Endothelial cell of umbilical vein (primary cell): ENCODE data around the gene COL13A1. TPM values are rescaled to one million over a fixed set of nuclear protein-coding genes. Genes with fewer than 3 reads are reported as not detected.

Source experiments
- BruUV-seq: library from RNA; stranded (reverse); fragments of 400-500 nt; replicated peaks from 2 replicates; lab custom pipeline; 2021; lab: Mats Ljungman, UMichigan
- CTCF ChIA-PET: fragments of 300-600, 350-600 bp; sonication (Branson Sonifier 250); formaldehyde crosslinking; loops from one replicate; lab custom pipeline; 2021; ENCODE audit warnings: antibody characterized with exemption, inconsistent platforms; lab: Charles Lee
- POLR2A ChIA-PET: fragments of 300-600, 350-600 bp; sonication (Branson Sonifier 250); formaldehyde crosslinking; loops from one replicate; lab custom pipeline; 2021; ENCODE audit warnings: antibody characterized with exemption, inconsistent platforms; lab: Charles Lee
- DNase-seq: peaks from one replicate; pipeline ENCODE4 v3.0.0-alpha.2; 2011; ENCODE audit warnings: low read depth, low spot score
- FAIRE-seq: peaks from 2 replicates; lab custom pipeline; 2011; peaks lifted over from hg19 to GRCh38; lab: Jason Lieb, UNC
- H2AFZ ChIP-seq: 2 replicates; pipeline ENCODE4 v1.6.0; 2012; ENCODE audit warnings: low read depth, low read length, control low read depth, inconsistent platforms
- H3K27ac ChIP-seq: 2 replicates; pipeline ENCODE4 v1.5.1; 2011; ENCODE audit warnings: low read depth, mild to moderate bottlenecking, control low read depth, low read length, moderate library complexity; ENCODE audit not compliant: insufficient read depth
- H3K27me3 ChIP-seq, 2 experiments: 2 replicates each; pipeline versions ENCODE4 v1.6.0 to v1.6.1; 2011; ENCODE audit warnings: low read length in 2 of 2, mixed read lengths in 1 of 2; ENCODE audit not compliant: control insufficient read depth in 2 of 2, insufficient read depth in 2 of 2
- H3K36me3 ChIP-seq, 2 experiments: 2 replicates in 1 of 2; 3 replicates in 1 of 2; pipeline ENCODE4 v1.5.1; 2011; ENCODE audit warnings: low read length in 2 of 2, mild to moderate bottlenecking in 1 of 2, moderate library complexity in 1 of 2; ENCODE audit not compliant: control insufficient read depth in 2 of 2, insufficient read depth in 2 of 2; ENCODE audit errors: extremely low read depth in 1 of 2
- H3K4me1 ChIP-seq: 3 replicates; pipeline ENCODE4 v1.5.1; 2011; ENCODE audit warnings: mild to moderate bottlenecking, low read length; ENCODE audit not compliant: control insufficient read depth, insufficient read depth; ENCODE audit errors: extremely low read depth
- H3K4me2 ChIP-seq: 2 replicates; pipeline ENCODE4 v1.6.1; 2011; ENCODE audit warnings: low read length, control low read depth, mixed read lengths; ENCODE audit not compliant: insufficient read depth
- H3K4me3 ChIP-seq, 3 experiments: fragments of 200-600 bp in 1 of 3; sonication (generic), shearing (Covaris generic) in 1 of 3; replicated peaks in 1 of 3; 2 replicates each; pipeline ENCODE4 v1.5.1; 2011 to 2016; ENCODE audit warnings: control low read depth in 3 of 3, low read length in 3 of 3, mild to moderate bottlenecking in 2 of 3, inconsistent platforms in 1 of 3, low read depth in 1 of 3, moderate library complexity in 1 of 3; ENCODE audit not compliant: insufficient read depth in 1 of 3
- H3K79me2 ChIP-seq: 2 replicates; pipeline ENCODE4 v1.6.0; 2012; ENCODE audit warnings: low read length, inconsistent platforms; ENCODE audit not compliant: control insufficient read depth, insufficient read depth
- H3K9ac ChIP-seq: replicated peaks from 2 replicates; pipeline ENCODE3; 2011; ENCODE audit warnings: low read length, control low read depth; ENCODE audit not compliant: insufficient read depth; ENCODE audit errors: extremely low read depth
- H3K9me1 ChIP-seq: replicated peaks from 3 replicates; pipeline ENCODE4 v1.6.0; 2011; ENCODE audit warnings: mild to moderate bottlenecking, low read length; ENCODE audit not compliant: control insufficient read depth, insufficient read depth; ENCODE audit errors: extremely low read depth
- H3K9me3 ChIP-seq: replicated peaks from 2 replicates; pipeline ENCODE4 v1.5.1; 2012; ENCODE audit warnings: low read length, inconsistent platforms; ENCODE audit not compliant: control insufficient read depth, insufficient read depth
- H4K20me1 ChIP-seq: replicated peaks from 2 replicates; pipeline ENCODE3; 2011; ENCODE audit warnings: mild to moderate bottlenecking, low read length; ENCODE audit not compliant: control insufficient read depth, insufficient read depth; ENCODE audit errors: extremely low read depth
- CTCF ChIP-seq, 2 donors: IDR thresholded peaks; 1 replicate in 1 of 2; 2 replicates in 1 of 2; pipeline ENCODE4 v1.5.1; 2011; ENCODE audit warnings: low read length in 2 of 2, mild to moderate bottlenecking in 2 of 2, moderate library complexity in 2 of 2, control low read depth in 1 of 2, inconsistent platforms in 1 of 2, low read depth in 1 of 2; ENCODE audit not compliant: insufficient read depth in 1 of 2; ENCODE audit errors: extremely low read depth in 1 of 2
- EZH2 ChIP-seq: IDR thresholded peaks from 2 replicates; pipeline ENCODE4 v1.6.1; 2012; ENCODE audit warnings: borderline replicate concordance, low read depth, mild to moderate bottlenecking, moderate library complexity, low read length, inconsistent platforms; ENCODE audit not compliant: severe bottlenecking
- FOS ChIP-seq: IDR thresholded peaks from 2 replicates; pipeline ENCODE4 v1.6.1; 2011; ENCODE audit warnings: mild to moderate bottlenecking, low read length, moderate library complexity, borderline replicate concordance; ENCODE audit not compliant: insufficient read depth
- GATA2 ChIP-seq: IDR thresholded peaks from 2 replicates; pipeline ENCODE4 v1.7.0; 2011; ENCODE audit warnings: low read depth, mild to moderate bottlenecking, moderate library complexity, mixed read lengths, low read length; ENCODE audit not compliant: insufficient read length, insufficient read depth
- JUN ChIP-seq: IDR thresholded peaks from 2 replicates; pipeline ENCODE4 v1.6.1; 2011; ENCODE audit warnings: borderline replicate concordance, low read depth; ENCODE audit not compliant: insufficient read length, insufficient read depth
- MAX ChIP-seq: IDR thresholded peaks from 2 replicates; pipeline ENCODE4 v1.6.1; 2011; ENCODE audit not compliant: insufficient read depth, insufficient read length
- MYC ChIP-seq: IDR thresholded peaks from one replicate; pipeline ENCODE4 v1.6.1; 2011; ENCODE audit warnings: mild to moderate bottlenecking, low read depth, low read length
- POLR2A ChIP-seq: IDR thresholded peaks from 2 replicates; pipeline ENCODE4 v1.6.1; 2012; ENCODE audit warnings: low read depth, mild to moderate bottlenecking, control low read depth, low read length
- POLR2AphosphoS5 ChIP-seq: IDR thresholded peaks from 2 replicates; pipeline ENCODE4 v1.6.1; 2012; ENCODE audit warnings: low read depth, mild to moderate bottlenecking, control low read depth, low read length, moderate library complexity; ENCODE audit not compliant: insufficient read depth
- dilution Hi-C: fragments of 300-500 bp; cut with MboI; formaldehyde crosslinking; loops from one replicate; pipeline ENCODE4 v1.15.0; 2019; ENCODE audit warnings: low sequenced_read_pairs; ENCODE audit not compliant: extremely low pct_ligation_motif_present
- intact Hi-C: fragments of 100-400 bp; cut with micrococcal nuclease; formaldehyde crosslinking; loops from one replicate; pipeline ENCODE4 v1.10.0; 2022
- polyA plus RNA-seq, 4 experiments: library from polyadenylated mRNA; depleted of rRNA in 3 of 4; stranded (reverse) in 3 of 4; unstranded in 1 of 4; fragments of >200 nt; gene quantifications; 2 replicates each; pipeline versions ENCODE4 v1.2.1 to v1.2.3, GENCODE V29; 2011 to 2012; ENCODE audit warnings: missing spikeins in 1 of 4
- total RNA-seq: library from RNA; stranded (reverse); gene quantifications from 2 replicates; pipeline ENCODE4 v1.2.3, GENCODE V29; 2021

Gene COL13A1
- total and polyA plus RNA-seq, 2 donors (not counting 3 experiments of a cell fraction or from before 2014, with no cell fraction given) = 21.4 to 47.5 TPM

- Histone ChIP-seq H3K27ac (no peak overlapping the region), H3K4me2 (no peak overlapping the region), H3K27me3 (no peaks in the 10 kb centered on the region), H3K9me3 (no peaks in the 10 kb centered on the region), H3K4me3 (no peak overlapping the region), H3K9ac (no peak overlapping the region), H2AFZ (no peak overlapping the region), H4K20me1 (no peaks in the 10 kb centered on the region), H3K79me2 (peaks cover 2% of the 10 kb centered on the region), H3K9me1 (no peaks in the 10 kb centered on the region), H3K36me3 (no peaks in the 10 kb centered on the region), H3K4me1 (peaks cover 17% of the 10 kb centered on the region)
- FAIRE-seq (no peak), DNase-seq (no peak)
- POLR2A ChIA-PET = no interaction called here
- intact Hi-C loops (no loop called here), dilution Hi-C loops (no loop called here)
- CTCF ChIA-PET = interaction anchor here (1.8 kb wide), 1 partner anchor 56 kb away, joined by 6 read pairs; no protein-coding TSS in a partner anchor
- TF ChIP-seq JUN (no peak), POLR2AphosphoS5 (no peak), EZH2 (no peak), GATA2 (no peak), MAX (no peak), FOS (no peak), CTCF (IDR thresholded peaks at IDR 0.05; ENCODE audit: extremely low read depth in 1 of 2, insufficient read depth in 1 of 2, low read depth in 1 of 2, low read length in 2 of 2) (no peak), MYC (no peak), POLR2A (no peak)
- BruUV-seq = no TSS peak
Measured at GRCh38 chr10:69856601-69857166, 55.0 kb downstream of the COL13A1 start.
